Cardiac fibroblast (primary cell): ENCODE measurements around the gene DCLK2.
A peak's percentile ranks its signal among the peaks of the same experiment; 100 is the strongest.

Experiments
- DNase-seq, 2 donors: peaks; one replicate each; pipeline versions ENCODE4 v3.0.0 to v3.0.0-alpha.2; 2010; ENCODE audit warnings: low read depth in 2 of 2
- H3K4me3 ChIP-seq, 2 donors: replicated peaks in 1 of 2; 1 replicate in 1 of 2; 2 replicates in 1 of 2; pipeline ENCODE4 v1.5.1; 2011; ENCODE audit warnings: low read depth in 2 of 2, low read length in 2 of 2, mild to moderate bottlenecking in 2 of 2, moderate library complexity in 1 of 2
- CTCF ChIP-seq: IDR thresholded peaks from one replicate; pipeline ENCODE4 v1.5.1; 2011; ENCODE audit warnings: low read depth, mild to moderate bottlenecking, low read length, inconsistent platforms

DCLK2 gene

GRCh38 chr4:150278206-150278605, 200.0 kb downstream of the DCLK2 start:
- DNase-seq: no peak
- H3K4me3 ChIP-seq: no peak overlapping the region
- no peak for TF ChIP-seq CTCF

- no peak overlapping the region for H3K4me3 ChIP-seq
- peak; percentile 71 to 83 for DNase-seq
- no peak for TF ChIP-seq CTCF
Observed at GRCh38 chr4:150280081-150280895, 202.0 kb downstream of the DCLK2 start.

- no peak for TF ChIP-seq CTCF
- no peak overlapping the region for H3K4me3 ChIP-seq
- DNase-seq: no peak
Observed at GRCh38 chr4:150280975-150281374, 202.7 kb downstream of the DCLK2 start.

- peak; percentile 89 to 97 for DNase-seq
- TF ChIP-seq CTCF: no peak
- no peak overlapping the region for H3K4me3 ChIP-seq
Observed at GRCh38 chr4:150283689-150284088, 205.4 kb downstream of the DCLK2 start.

- TF ChIP-seq CTCF: no peak
- no peak for DNase-seq
Observed at GRCh38 chr4:150286656-150287055, 208.4 kb downstream of the DCLK2 start.

GRCh38 chr4:150289198-150289597, 211.0 kb downstream of the DCLK2 start:
- H3K4me3 ChIP-seq: no peak overlapping the region
- no peak for TF ChIP-seq CTCF
- DNase-seq: peak in 1 of 2 donors; percentile 29

More at GRCh38 chr4:150286656-150287055, 208.4 kb downstream of the DCLK2 start:
- no peak overlapping the region for H3K4me3 ChIP-seq
